Superior temporal gyrus (tissue), 1 donor: ENCODE measurements around the gene CPPED1.
"Not testable (repeated sequence)": the region's sequence is repeated elsewhere in the genome, so short reads cannot be mapped to it uniquely, and the experiment has no call there.

Experiments
- DNase-seq: peaks from one replicate; pipeline ENCODE4 v3.0.0-alpha.2; 2016; ENCODE audit errors: extremely low spot score

CPPED1 gene

DNA sequence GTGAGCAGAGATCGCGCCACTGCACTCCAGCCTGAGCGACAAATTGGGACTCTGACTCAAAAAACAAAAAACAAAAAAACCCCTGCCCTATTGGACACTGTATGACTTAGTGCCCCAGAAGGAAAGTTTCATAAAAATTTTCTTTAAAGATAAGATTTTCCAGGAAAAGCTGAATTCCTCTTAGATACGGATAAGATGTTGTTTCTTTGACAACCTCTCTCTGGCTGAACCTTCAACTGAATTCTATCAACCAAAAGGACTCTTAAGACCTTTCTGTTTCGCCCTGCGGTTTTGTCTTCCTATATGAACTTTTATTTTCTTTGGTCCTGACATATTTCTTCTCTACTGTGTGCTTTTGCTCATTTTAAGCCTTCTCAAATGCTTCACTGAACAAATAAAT lies 35.8 kb downstream of the CPPED1 start:
- DNase-seq, result no peak

DNA sequence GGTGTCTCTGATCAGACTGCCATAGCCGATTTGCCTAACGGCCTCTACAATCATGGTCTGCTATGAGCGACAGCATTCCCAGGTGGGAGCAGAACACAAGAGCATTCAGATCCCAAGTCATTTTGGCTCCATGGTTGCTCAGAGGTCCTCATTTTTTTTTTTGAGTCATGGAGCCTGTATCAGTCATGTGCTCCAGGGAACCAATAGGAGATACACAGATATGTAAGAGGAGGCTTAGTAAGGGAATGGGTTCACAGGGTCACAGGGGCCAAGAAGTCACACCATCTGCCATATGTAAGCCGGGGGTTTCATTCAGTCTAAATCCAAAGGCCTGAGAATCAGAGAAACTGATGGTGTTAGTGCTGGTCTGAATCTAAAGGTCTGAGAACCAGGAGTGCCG lies 36.8 kb downstream of the CPPED1 start:
- DNase-seq, result no peak

DNA sequence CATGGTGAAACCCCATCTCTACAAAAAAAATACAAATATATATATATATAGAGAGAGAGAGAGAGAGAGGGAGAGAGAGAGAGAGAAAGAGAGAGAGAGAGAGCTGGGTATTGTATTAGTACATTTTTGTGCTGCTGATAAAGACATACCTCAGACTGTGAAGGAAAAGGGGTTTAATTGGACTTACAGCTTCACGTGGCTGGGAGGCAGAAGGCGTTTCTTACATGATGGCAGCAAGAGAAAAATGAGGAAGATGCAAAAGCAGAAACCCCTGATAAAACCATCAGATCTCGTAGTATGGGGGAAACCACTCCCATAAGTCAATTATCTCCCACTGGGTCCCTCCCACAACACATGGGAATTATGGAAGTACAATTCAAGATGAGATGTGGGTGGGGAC lies 37.5 kb downstream of the CPPED1 start:
- DNase-seq, result not testable (repeated sequence)

DNA sequence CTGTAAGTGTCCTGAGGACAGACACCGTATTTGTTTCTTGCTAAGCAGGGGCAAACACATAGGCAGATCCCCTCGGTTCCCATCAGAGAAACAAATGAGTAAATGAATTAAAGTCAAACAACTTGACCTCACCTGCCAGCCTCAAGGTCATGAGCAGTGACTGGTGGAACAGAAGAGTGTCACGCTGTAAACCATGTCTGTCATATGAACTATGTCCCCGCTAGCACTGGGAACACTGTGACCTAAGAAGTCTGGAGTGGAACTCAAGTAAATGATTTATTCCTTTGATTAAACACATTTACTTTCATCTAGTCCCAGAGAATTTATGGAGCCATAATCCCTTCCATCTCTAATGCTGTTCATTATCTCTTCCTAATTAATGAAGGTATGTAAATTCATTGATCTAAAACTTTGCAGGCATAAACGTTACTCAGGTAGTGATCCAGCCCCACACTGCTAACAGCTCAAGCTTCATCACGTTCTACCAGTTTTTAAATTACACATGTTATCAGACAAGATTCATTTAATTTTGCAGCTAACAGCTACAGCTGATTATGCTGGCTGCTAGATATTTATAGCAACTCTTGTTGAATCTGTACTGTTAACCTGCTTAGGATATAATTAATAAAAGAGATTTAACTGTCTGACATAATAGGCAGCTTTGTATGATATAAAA lies 38.7 kb downstream of the CPPED1 start:
- no peak for DNase-seq

DNA sequence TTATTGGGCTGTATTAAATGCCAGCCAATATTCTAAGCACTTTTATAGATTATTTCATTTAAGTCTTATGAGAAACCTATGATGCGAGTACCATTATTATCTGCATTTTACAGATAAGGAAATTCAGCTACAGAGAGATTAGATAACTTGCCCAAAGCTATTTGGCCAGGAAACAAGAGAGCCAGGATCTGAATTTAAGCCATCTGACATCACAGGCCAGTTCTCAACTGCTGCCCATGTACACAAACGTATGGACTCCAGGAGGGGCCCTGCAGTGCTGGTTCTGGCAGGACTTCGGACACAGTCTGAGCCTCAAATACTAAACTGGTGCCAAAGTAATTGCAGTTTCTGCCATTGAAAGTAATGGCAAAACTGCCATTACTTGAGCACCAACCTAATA lies 40.2 kb downstream of the CPPED1 start:
- no peak for DNase-seq

DNA sequence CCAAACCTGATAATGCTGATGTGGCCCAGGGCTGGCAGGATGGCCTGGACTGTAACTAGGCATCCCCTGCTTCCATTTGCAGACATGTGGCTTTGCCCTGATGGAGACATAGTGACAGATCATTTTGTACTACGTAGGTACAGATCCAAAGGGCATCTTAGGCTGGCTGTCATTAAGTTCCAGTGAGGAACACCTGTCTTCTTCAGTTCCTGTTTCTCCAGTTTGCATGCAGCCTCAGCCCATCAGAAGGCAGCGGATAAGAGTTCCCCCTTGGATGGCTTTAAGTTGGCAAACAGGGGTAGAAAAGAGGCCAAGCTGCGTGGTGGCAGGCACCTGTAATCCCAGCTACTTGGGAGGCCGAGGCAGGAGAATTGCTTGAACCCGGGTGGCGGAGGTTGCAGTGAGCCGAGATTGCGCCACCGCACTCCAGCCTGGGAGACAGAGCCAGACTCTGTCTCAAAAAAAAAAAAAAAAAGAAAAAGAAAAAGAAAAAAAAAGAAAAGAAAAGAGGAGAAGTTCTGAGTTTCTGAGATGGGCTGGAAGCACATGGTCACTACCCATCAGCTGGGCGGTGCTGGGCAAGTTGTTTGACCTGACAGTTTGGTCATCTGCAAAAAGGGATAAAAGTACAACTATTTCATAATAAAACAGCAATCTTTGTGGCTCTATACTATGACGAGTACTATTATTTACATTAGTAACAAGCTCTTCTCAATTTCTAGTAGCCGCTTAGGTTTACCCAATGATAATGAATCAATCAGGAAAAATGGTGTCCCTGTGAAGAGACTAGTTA lies 42.7 kb downstream of the CPPED1 start:
- DNase-seq, result no peak

DNA sequence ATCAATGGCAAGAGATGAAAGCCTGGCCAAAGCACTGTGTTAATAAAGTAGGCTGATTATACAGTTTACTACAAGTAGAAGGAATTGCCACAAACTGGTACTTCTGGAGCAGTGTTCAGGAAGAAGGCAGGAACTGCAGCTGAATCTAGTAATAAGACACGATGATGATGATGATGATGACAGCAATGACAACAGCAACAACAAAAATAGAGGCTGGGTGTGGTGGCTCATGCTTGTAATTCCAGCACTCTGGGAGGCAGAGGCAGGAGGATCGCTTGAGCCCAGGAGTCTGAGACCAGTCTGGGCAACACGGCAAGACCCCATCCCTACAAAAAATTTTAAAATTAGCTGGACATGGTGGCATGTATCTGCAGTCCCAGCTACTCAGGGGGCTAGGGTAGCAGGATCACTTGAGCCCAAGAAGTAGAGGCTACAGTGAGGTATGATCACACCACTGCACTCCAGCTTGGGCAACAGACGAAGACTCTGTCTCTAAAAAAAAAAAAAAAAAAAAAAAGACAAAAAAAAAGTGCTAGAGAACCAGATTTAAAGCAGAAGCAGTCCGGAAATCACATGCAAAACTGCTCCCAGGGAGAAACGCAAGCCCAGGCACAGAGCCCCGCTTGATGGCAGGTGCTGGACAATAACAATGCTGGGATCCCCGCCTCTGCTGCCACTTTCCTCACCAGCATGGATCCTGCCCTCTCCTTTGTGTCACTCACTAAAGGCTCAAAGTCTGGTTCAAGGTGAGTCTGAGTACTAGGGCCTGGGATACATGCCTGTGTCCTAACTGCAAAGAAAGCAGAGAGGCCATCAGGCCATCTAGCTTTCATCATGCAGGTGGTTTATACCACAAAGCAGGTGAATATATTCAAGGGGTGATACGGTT lies 44.8 kb downstream of the CPPED1 start:
- DNase-seq, result no peak

DNA sequence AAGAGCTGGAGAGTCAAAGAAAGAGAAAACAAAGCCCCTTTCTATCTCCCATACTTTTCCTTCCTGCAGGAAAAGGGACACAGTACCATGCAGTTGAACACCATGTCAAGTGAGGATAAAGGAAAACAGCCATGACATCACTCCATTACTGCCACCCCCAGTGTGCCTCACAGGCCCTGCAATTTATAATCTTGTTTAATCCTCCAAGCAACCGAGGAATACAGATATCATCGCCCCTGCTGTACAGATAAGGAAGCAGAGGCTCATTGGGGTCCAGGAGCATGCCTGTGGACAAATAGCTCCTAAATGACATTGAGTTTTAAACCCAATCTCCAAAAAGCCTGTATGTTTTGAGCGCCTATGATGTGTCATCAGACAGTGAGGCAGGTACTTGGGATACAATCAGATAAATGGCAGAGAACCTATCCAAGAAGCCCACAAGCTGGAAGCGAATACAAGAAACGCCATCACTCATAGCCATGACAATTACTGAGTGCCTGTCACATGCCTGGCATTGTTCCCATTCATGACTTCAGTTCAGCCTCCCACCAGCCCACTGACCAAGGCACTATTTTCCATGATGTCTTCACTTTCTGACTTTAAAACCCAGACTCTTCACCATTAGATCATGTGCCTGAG lies 45.5 kb downstream of the CPPED1 start:
- DNase-seq, result peak; percentile 66

DNA sequence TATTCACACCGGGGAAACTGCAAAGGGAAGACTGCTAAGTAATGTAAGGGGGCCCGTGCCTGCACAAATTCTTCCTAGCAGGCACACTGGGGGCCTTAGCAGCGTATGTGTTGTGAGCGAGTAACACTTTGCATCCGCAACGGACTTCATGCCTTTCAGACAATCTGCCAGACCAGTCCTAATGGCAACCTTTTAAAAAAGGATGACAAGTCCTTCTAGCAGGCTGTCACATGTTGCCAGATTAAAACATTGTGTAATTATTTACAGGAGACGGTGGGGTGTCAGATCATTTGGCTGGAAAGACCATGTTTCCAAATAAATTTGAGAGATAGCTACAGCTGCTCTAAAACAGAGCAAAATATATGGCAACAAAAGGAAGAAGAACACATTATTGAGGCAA lies 46.1 kb downstream of the CPPED1 start:
- peak; percentile 59 for DNase-seq

DNA sequence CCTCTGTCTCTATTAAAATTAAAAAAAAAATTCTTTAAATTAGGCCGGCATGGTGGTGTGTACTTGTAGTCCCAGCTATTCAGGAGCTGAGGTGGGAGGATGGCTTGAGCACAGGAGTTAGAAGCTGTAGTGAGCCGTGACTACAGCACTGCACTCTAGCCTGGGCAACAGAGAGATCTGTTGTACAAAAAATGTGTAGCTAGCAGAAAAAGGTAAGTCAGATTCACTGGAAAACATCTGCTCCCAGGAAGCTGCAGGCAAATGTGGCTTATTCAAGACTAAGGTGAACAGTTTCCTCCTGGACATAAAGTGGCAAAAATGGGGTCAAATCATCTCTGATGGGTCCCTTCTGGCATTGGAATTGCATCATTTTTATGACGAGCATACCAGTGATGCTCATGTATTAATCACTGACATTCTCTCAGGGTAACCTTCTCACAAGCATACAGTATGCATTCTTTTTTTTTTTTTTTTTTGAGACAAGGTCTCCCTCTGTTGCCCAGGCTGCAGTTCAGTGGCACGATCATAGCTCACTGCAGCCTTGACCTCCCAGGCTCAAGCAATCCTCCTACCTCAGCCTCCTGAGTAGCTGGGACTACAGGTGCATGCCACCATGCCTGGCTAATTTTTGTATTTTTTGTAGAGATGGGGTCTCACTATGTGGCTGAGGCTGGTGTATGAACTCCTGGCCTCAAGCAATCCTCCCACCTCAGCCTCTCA lies 48.7 kb downstream of the CPPED1 start:
- no peak for DNase-seq

DNA sequence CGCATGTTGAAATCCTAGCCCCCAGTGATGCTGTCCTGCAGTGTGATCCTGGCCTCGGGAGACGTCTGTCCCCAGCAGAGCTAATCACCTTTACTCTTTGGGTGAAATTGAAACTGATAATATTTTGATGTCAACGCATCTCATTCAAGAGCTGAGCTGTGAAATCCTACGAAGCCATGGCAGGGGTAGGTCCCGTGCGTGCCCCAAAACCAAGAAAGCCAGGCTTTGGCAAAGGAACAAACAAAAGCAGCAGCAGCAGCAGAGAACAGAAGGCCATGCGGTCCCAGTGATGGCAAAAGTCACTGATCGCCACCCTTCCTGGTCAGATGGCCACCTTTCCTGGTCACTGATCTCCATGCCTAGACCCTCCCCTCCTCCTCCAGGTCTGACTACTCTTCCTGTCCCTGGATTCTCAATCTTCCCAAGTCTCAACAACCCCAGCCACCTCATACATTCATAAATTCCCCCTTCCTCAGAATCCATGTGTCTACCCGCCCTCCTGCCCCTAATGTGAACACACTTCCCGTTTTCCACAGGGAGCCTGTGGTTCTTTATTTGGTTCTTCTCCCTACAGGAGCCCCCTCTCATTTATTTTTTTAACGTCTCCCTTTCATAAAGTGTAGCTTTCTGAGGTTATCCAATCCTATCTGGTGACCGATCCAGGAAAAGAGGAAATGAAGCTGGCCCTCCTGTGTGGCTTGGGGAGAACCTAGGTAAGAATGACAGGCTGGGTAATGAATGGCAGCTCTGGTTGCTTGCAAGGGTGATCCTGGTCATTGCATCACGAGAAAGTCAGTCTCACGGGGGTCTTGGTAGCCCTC lies 50.3 kb downstream of the CPPED1 start:
- DNase-seq, result no peak

DNA sequence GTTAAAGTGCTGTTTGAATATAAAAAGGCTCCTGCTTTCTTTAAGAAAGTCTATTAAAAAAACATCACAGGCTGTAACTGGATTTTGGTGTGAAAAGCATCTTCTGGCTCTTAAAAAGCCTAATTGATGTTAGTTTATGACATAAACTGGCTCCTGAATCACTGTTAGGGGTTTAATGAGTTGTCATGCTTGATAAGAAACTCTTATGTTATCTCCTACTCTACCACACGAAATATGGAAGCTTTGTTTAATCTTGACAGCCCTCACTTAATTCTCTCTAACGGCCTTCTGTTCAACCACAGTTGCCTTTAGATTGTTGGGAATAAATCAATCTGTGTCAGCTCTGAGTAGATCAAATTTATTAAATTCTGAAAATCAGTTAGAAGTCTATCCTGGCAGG lies 51.5 kb downstream of the CPPED1 start:
- no peak for DNase-seq

DNA sequence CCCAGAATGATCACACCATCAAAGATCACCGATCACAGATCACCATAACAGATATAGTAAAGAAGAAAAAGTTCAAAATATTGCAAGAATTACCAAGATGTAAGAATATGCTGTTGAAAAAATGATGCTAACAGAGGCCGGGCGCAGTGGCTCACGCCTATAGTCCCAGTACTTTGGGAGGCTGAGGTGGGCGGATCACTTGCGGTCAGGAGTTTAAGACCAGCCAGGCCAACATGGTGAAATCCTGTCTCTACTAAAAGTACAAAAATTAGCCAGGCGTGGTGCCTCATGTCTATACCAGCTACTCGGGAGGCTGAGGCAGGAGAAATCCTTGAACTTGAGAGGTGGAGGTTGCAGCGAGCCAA lies 53.2 kb downstream of the CPPED1 start:
- DNase-seq, result no peak

DNA sequence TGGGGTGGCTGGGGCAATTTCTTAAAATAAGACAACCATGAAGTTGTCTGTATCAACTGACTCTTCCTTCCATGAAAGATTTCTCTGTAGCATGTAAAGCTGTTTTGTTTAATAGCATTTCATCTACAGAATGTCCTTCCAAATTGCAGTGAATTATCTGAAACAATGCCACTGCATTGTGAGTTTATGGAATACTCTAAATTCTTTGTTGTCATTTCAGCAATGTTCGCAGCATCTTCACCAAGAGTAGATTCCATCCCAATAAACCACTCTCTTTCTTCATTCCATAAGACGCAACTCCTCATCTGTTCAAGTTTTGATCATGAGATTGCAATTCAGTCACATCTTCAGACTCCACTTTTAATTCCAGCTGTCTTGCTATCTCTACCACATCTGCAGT lies 54.6 kb downstream of the CPPED1 start:
- no peak for DNase-seq

DNA sequence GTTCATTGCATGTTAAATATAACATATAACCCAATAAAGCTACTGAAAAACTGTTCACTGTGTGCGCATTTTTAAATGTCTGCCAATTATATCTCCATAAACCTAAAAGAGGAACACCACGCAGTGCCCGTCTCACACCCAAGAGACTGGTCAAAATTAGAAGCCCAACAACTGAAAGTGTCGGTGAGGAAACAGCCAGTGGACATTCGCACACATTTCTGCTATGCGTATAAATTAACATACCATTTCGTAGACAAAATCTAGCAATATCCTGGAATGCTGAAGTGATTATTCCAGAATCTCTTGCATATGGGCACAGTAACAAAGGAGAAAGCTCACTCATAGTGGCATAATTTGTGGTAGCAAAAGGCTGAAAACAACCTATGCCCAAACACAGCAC lies 55.9 kb downstream of the CPPED1 start:
- no peak for DNase-seq

DNA sequence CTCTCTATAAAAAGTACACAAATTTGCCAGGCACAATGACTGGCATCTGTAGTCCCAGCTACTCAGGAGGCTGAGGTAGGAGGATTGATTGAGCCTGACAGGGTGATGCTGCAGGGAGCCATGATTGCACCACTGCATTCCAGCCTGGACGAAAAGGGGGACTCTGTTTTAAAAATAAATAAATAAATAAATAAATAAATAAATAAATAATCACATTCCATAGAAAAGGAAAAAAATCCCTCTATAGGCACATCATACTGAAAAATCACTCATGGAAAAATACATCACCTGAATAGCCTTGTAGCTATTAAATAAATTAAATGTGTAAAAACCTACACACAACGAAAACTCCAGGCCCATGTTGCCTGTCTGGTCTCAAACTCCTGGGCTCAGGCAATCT lies 56.4 kb downstream of the CPPED1 start:
- DNase-seq, result no peak

DNA sequence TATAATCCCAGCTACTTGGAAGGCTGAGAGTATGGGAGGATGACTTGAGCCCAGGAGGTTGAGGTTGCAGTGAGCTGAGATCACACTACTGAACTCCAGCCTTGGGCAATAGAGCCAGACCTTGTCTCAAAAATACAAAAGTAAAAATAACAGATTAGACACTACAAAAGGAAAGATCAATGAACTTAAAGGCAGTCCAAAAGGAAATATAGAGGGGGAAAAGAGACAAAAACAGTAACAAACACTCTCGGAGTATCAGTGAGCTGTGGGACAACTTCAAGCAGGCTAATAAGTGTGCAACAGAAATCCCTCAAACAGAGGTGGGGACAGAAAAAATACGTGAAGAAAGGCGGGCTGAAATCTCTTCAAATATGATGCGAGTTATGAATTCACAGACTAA lies 58.8 kb downstream of the CPPED1 start:
- no peak for DNase-seq

DNA sequence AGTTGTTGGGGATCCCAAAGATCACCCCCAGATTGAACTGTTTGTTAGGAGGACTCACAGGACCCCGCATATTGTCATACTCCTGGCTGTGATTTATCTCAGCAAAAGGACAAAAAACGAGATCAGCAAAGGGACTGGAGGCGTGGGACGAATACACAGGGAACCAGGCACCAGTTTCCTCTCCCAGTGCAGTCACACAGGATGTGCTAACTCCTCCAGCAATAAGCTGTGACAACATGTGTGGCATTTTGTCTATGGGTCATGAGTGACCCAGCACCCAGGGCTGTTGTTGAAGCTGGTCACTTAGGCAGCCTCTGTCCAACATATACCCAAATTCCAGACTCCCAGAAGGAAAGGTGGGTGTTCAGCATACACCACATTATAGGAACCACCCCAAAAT lies 60.9 kb downstream of the CPPED1 start:
- no peak for DNase-seq

DNA sequence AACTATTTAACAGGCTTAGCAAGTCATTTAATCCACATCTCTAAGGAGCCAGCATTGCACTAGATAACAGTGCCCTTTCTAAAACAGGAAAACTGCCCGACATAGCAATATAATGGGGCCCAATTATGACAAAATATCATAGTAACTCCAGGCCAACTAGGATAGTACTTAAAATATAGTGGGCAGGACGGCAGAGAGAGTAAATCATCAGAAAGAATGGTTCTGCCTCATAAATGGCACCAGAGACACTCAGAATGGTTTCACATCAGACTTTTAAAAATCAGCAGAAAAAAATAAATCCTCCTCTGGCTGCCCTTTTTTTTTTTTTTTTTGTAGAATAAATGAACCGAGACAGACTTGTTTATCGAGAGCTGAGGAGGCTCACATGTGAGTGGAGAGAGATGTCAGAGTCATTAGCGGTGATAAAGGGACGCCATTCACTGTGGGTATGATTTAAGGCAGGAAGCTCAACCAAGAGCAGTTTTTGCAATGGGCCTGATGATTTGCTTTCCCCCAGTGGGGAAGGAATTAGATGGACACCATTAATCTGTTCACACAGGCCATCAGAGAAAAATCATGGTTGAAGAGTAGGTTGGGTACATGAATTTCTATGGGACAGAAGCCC lies 62.6 kb downstream of the CPPED1 start:
- no peak for DNase-seq

DNA sequence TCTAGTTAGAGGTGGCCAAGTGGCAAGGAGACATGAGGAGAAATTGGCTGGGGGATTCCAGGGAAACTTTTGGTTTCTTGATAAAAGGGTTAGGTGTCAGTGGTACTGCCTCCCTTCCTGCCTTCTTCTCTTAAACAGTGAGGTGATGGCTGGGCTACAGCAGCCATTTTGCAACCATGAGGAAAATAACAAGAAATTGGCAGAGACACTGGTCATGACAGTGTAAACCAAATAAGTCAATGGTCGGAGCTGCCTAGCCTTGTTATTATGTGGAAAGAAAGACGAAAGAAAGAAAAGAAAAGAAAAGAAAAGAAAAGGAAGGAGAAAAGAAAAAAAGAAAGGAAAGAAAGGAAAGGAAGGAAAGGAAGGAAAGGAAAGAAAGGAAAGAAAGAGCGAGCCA lies 63.9 kb downstream of the CPPED1 start:
- DNase-seq, result no peak
